ENCODE results near the gene AEBP1. TPM values are rescaled to one million over a fixed set of nuclear protein-coding genes. Genes with fewer than 3 reads are reported as not detected.

AEBP1 gene
- total and polyA plus RNA-seq, 2 experiments from 2014 or later, result 15.1 to 42.0 TPM

DNA sequence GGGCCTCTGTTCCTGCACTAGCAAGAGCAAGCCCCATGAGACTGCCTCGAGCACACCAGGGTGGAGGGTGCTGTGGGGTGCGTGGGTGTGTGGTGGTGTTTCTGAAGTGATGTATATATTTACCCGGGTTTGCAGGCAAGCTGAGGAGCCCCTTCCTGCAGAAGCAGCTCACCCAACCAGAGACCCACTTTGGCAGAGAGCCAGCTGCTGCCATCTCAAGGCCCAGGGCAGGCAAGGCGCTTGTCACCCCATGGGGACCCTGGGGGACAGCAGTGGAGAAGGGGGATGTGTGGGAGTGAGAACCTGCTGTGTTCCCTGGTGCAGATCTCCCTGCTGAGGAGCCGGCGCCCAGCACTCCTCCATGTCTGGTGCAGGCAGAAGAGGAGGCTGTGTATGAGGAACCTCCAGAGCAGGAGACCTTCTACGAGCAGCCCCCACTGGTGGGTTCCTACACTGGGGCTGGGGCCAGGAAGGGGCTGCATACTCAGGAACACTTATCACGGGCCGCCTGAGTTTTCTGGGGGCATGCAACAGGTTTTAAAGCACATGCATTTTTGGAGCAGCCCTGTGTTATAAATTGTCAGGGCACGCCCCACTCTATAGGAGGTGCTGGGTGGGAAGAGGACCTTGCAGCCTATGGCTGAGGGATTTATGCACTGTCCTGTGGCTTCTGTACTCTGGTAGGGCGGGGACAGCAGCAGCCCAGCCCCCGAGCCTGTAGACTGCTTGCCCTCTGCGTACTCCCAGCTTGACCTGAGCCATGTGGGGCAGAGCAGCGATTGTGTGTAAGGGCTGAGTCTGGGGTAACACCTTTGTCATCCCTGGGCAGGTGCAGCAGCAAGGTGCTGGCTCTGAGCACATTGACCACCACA is 44.7 kb upstream of the AEBP1 start:
- DNase-seq (ENCODE audit: low spot score), result no peak
- Histone ChIP-seq H3K27ac (ENCODE audit: low read depth) (no peak overlapping the region), H2AFZ (no peak overlapping the region), H3K4me2 (no peak overlapping the region), H3K27me3 (ENCODE audit: insufficient read depth) (no peaks in the 10 kb centered on the region), H4K20me1 (replicated peaks; ENCODE audit: insufficient read depth) (peaks cover 12% of the 10 kb centered on the region), H3K79me2 (replicated peaks; ENCODE audit: insufficient read depth) (no peaks in the 10 kb centered on the region), H3K4me1 (ENCODE audit: insufficient read depth) (peaks cover 13% of the 10 kb centered on the region), H3K9me2 (ENCODE audit: insufficient read depth) (no peaks in the 10 kb centered on the region), H3K4me3 (no peak overlapping the region), H3K36me3 (ENCODE audit: insufficient read depth) (no peaks in the 10 kb centered on the region; the same call in 1 of the 2 replicates), H3F3A (replicated peaks; ENCODE audit: low read depth) (peaks cover 5% of the 10 kb centered on the region; the same call in 1 of the 2 replicates)
- TF ChIP-seq, protein P1, sequence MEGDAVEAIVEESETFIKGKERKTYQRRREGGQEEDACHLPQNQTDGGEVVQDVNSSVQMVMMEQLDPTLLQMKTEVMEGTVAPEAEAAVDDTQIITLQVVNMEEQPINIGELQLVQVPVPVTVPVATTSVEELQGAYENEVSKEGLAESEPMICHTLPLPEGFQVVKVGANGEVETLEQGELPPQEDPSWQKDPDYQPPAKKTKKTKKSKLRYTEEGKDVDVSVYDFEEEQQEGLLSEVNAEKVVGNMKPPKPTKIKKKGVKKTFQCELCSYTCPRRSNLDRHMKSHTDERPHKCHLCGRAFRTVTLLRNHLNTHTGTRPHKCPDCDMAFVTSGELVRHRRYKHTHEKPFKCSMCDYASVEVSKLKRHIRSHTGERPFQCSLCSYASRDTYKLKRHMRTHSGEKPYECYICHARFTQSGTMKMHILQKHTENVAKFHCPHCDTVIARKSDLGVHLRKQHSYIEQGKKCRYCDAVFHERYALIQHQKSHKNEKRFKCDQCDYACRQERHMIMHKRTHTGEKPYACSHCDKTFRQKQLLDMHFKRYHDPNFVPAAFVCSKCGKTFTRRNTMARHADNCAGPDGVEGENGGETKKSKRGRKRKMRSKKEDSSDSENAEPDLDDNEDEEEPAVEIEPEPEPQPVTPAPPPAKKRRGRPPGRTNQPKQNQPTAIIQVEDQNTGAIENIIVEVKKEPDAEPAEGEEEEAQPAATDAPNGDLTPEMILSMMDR (conservative IDR thresholded peaks at IDR 0.05; ENCODE audit: low read depth in 2 of 2), result no peak
- TF ChIP-seq ZNF331 (CRISPR knock-in tag; IDR thresholded peaks at IDR 0.05; ENCODE audit: low read depth) (no peak), NANOG (IDR thresholded peaks at IDR 0.05; ENCODE audit: borderline replicate concordance) (no peak), STAT1 (IDR thresholded peaks at IDR 0.05; ENCODE audit: unreplicated experiment) (no peak)
- TF ChIP-seq, protein P2, sequence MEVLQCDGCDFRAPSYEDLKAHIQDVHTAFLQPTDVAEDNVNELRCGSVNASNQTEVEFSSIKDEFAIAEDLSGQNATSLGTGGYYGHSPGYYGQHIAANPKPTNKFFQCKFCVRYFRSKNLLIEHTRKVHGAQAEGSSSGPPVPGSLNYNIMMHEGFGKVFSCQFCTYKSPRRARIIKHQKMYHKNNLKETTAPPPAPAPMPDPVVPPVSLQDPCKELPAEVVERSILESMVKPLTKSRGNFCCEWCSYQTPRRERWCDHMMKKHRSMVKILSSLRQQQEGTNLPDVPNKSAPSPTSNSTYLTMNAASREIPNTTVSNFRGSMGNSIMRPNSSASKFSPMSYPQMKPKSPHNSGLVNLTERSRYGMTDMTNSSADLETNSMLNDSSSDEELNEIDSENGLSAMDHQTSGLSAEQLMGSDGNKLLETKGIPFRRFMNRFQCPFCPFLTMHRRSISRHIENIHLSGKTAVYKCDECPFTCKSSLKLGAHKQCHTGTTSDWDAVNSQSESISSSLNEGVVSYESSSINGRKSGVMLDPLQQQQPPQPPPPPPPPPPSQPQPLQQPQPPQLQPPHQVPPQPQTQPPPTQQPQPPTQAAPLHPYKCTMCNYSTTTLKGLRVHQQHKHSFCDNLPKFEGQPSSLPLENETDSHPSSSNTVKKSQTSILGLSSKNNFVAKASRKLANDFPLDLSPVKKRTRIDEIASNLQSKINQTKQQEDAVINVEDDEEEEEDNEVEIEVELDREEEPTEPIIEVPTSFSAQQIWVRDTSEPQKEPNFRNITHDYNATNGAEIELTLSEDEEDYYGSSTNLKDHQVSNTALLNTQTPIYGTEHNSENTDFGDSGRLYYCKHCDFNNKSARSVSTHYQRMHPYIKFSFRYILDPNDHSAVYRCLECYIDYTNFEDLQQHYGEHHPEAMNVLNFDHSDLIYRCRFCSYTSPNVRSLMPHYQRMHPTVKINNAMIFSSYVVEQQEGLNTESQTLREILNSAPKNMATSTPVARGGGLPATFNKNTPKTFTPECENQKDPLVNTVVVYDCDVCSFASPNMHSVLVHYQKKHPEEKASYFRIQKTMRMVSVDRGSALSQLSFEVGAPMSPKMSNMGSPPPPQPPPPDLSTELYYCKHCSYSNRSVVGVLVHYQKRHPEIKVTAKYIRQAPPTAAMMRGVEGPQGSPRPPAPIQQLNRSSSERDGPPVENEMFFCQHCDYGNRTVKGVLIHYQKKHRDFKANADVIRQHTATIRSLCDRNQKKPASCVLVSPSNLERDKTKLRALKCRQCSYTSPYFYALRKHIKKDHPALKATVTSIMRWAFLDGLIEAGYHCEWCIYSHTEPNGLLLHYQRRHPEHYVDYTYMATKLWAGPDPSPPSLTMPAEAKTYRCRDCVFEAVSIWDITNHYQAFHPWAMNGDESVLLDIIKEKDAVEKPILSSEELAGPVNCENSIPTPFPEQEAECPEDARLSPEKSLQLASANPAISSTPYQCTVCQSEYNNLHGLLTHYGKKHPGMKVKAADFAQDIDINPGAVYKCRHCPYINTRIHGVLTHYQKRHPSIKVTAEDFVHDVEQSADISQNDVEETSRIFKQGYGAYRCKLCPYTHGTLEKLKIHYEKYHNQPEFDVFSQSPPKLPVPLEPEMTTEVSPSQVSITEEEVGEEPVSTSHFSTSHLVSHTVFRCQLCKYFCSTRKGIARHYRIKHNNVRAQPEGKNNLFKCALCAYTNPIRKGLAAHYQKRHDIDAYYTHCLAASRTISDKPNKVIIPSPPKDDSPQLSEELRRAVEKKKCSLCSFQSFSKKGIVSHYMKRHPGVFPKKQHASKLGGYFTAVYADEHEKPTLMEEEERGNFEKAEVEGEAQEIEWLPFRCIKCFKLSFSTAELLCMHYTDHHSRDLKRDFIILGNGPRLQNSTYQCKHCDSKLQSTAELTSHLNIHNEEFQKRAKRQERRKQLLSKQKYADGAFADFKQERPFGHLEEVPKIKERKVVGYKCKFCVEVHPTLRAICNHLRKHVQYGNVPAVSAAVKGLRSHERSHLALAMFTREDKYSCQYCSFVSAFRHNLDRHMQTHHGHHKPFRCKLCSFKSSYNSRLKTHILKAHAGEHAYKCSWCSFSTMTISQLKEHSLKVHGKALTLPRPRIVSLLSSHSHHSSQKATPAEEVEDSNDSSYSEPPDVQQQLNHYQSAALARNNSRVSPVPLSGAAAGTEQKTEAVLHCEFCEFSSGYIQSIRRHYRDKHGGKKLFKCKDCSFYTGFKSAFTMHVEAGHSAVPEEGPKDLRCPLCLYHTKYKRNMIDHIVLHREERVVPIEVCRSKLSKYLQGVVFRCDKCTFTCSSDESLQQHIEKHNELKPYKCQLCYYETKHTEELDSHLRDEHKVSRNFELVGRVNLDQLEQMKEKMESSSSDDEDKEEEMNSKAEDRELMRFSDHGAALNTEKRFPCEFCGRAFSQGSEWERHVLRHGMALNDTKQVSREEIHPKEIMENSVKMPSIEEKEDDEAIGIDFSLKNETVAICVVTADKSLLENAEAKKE (CRISPR knock-in tag; IDR thresholded peaks at IDR 0.05), result no peak
- TF ChIP-seq, protein P3, sequence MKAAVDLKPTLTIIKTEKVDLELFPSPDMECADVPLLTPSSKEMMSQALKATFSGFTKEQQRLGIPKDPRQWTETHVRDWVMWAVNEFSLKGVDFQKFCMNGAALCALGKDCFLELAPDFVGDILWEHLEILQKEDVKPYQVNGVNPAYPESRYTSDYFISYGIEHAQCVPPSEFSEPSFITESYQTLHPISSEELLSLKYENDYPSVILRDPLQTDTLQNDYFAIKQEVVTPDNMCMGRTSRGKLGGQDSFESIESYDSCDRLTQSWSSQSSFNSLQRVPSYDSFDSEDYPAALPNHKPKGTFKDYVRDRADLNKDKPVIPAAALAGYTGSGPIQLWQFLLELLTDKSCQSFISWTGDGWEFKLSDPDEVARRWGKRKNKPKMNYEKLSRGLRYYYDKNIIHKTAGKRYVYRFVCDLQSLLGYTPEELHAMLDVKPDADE (IDR thresholded peaks at IDR 0.05), result no peak
- peaks cover 7% of the 10 kb centered on the region for H3K27me3 Mint-ChIP-seq (ENCODE audit: insufficient read depth, low read depth, poor library complexity)
- no peak overlapping the region; the same call in 2 of the 3 replicates for H3K4me3 Mint-ChIP-seq
- no peaks in the 10 kb centered on the region for H3K9me3 Mint-ChIP-seq
- ATAC-seq, result no peak
- peaks cover 10% of the 10 kb centered on the region for H3K4me1 Mint-ChIP-seq
- H3K27ac Mint-ChIP-seq, result no peak overlapping the region
- peaks cover 52% of the 10 kb centered on the region for H3K36me3 Mint-ChIP-seq (ENCODE audit: low read depth)
